Stimulated activated effector memory CD8-positive, alpha-beta T cell treated with anti-CD3 and anti-CD28 coated beads, Interleukin-12 subunit alpha, Interleukin-12 subunit beta, amount 100 ng/mL, for 72 hours (primary cell): ENCODE results near the gene C6orf47.

ENCODE experiments used
- ATAC-seq: fragments of 150-1000 bp; cut with Tn5 transposase; 2 replicates; pipeline ENCODE4 v1.10.0; 2021
- DNase-seq, 2 donors: peaks; one replicate each; pipeline ENCODE4 v3.0.0; 2021 to 2022; ENCODE audit warnings: low spot score in 2 of 2
- H3K27ac Mint-ChIP-seq: one replicate; pipeline ENCODE4 v1.8.0; 2022; ENCODE audit warnings: mild to moderate bottlenecking, mixed read lengths
- H3K36me3 Mint-ChIP-seq: one replicate; pipeline ENCODE4 v1.8.0; 2022; ENCODE audit warnings: mild to moderate bottlenecking, mixed read lengths
- H3K4me1 Mint-ChIP-seq: one replicate; pipeline ENCODE4 v1.8.0; 2022; ENCODE audit warnings: mixed read lengths
- H3K4me3 Mint-ChIP-seq: one replicate; pipeline ENCODE4 v1.8.0; 2022; ENCODE audit warnings: mild to moderate bottlenecking, mixed read lengths
- H3K9me3 Mint-ChIP-seq: one replicate; pipeline ENCODE4 v1.8.0; 2022; ENCODE audit warnings: mixed read lengths

Gene C6orf47

DNA sequence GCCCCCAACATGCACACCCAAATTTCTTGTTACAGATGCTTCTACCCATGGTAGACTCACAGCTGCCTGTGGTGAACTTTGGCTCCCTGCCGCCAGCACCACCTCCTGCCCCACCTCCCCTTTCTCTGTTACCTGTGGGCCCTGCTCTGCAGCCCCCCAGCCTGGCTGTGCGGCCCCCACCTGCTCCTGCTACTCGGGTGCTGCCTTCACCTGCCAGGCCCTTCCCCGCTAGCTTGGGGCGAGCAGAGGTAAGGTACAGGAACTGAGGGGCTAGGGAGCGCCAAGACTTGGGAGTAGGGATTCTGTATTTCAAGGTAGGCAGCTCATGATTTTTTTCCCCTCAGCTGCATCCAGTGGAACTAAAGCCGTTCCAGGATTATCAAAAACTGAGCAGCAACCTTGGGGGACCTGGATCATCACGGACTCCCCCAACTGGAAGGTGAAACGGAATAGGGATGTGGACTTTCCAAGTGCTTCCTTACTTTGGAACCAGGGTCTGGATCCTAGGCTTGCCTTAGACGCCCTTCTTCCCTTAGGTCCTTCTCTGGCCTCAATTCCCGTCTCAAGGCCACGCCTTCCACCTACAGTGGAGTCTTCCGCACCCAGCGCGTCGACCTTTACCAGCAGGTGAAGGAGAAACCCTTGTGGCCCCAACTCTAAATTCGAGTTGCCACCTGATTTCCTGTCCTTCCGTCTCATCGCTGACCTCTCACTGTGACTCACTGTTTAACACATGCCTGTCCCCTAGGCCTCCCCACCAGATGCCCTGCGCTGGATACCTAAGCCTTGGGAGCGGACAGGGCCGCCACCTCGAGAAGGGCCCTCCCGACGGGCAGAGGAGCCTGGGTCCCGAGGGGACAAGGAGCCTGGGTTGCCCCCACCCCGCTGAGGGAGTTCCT, 23.6 kb downstream of the C6orf47 start:
- DNase-seq (no peak), ATAC-seq (no peak)
- H3K9me3 Mint-ChIP-seq = no peaks in the 10 kb centered on the region
- peaks cover 100% of the 10 kb centered on the region for H3K36me3 Mint-ChIP-seq
- H3K27ac Mint-ChIP-seq = peak overlapping the region; percentile 38
- H3K4me3 Mint-ChIP-seq = no peak overlapping the region
- H3K4me1 Mint-ChIP-seq = peaks cover 23% of the 10 kb centered on the region

DNA sequence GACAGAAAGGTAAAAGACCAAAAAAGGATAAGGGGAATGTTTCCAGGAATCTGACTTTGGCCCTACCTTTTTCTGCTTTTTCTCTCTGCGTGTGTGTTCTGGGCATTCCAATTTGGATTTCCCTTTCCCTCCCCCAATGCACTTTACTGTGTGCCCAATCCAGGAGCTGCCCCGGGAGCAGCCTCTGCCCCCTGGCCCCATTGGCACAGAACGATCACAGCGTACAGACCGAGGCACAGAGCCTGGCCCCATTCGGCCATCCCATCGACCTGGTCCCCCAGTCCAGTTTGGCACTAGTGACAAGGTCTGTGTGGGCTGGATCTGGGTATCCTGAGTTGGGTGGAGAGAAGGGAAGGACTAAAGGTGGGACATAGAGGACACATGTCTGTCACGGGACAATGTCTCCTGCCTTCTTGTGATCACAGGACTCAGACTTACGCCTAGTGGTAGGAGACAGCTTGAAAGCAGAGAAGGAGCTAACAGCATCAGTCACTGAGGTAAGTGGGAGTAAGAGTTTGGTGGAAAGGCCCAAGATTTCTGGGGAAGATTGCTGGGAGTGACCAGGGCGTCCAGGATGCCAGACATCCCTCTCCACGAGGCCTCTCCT, 25.5 kb downstream of the C6orf47 start:
- ATAC-seq (no peak), DNase-seq (no peak)
- H3K36me3 Mint-ChIP-seq = peaks cover 100% of the 10 kb centered on the region
- peaks cover 21% of the 10 kb centered on the region for H3K4me1 Mint-ChIP-seq
- no peak overlapping the region for H3K4me3 Mint-ChIP-seq
- H3K27ac Mint-ChIP-seq = peak overlapping the region; percentile 38
- no peaks in the 10 kb centered on the region for H3K9me3 Mint-ChIP-seq

DNA sequence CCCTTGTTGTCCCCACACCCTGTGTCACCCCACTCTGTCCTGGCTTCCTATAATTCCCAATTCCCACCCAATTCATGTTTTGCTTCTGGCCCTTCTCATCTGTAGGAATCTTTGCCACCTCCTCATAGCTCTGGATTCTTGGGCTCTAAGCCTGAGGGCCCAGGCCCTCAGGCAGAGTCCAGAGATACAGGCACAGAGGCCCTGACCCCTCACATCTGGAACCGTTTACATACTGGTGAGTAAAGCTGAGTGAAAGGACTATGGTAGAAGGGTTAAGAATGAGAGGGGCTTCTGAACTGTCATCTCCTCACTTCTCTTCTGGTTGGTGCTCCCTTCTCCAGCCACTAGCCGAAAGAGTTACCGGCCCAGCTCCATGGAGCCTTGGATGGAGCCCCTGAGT, 26.4 kb downstream of the C6orf47 start:
- H3K36me3 Mint-ChIP-seq = peaks cover 100% of the 10 kb centered on the region
- H3K9me3 Mint-ChIP-seq = no peaks in the 10 kb centered on the region
- DNase-seq (no peak), ATAC-seq (no peak)
- peak overlapping the region; percentile 38 for H3K27ac Mint-ChIP-seq
- no peak overlapping the region for H3K4me3 Mint-ChIP-seq
- H3K4me1 Mint-ChIP-seq = peaks cover 15% of the 10 kb centered on the region

GRCh38 chr6:31633447-31633846, 27.1 kb downstream of the C6orf47 start:
- no peak for DNase-seq
- peak overlapping the region; percentile 83 for H3K27ac Mint-ChIP-seq
- no peak overlapping the region for H3K4me3 Mint-ChIP-seq
- peaks cover 15% of the 10 kb centered on the region for H3K4me1 Mint-ChIP-seq
- H3K9me3 Mint-ChIP-seq = no peaks in the 10 kb centered on the region
- H3K36me3 Mint-ChIP-seq = peaks cover 100% of the 10 kb centered on the region
- no peak for ATAC-seq

- no peaks in the 10 kb centered on the region for H3K9me3 Mint-ChIP-seq
- H3K27ac Mint-ChIP-seq = peak overlapping the region; percentile 83
- H3K4me3 Mint-ChIP-seq = no peak overlapping the region
- H3K4me1 Mint-ChIP-seq = peaks cover 23% of the 10 kb centered on the region
- peaks cover 100% of the 10 kb centered on the region for H3K36me3 Mint-ChIP-seq
- no peak for DNase-seq
- no peak for ATAC-seq
Observed at GRCh38 chr6:31632279-31632946, 28.2 kb downstream of the C6orf47 start.

GRCh38 chr6:31631681-31632278, 28.8 kb downstream of the C6orf47 start:
- no peak overlapping the region for H3K4me3 Mint-ChIP-seq
- H3K27ac Mint-ChIP-seq = peak overlapping the region; percentile 83
- ATAC-seq (no peak), DNase-seq (no peak)
- no peaks in the 10 kb centered on the region for H3K9me3 Mint-ChIP-seq
- peaks cover 29% of the 10 kb centered on the region for H3K4me1 Mint-ChIP-seq
- H3K36me3 Mint-ChIP-seq = peaks cover 100% of the 10 kb centered on the region

- H3K36me3 Mint-ChIP-seq = peaks cover 100% of the 10 kb centered on the region
- peaks cover 33% of the 10 kb centered on the region for H3K4me1 Mint-ChIP-seq
- H3K4me3 Mint-ChIP-seq = no peak overlapping the region
- ATAC-seq (no peak), DNase-seq (no peak)
- H3K27ac Mint-ChIP-seq = peak overlapping the region; percentile 83
- no peaks in the 10 kb centered on the region for H3K9me3 Mint-ChIP-seq
Observed at GRCh38 chr6:31631209-31631608, 29.4 kb downstream of the C6orf47 start.

DNA sequence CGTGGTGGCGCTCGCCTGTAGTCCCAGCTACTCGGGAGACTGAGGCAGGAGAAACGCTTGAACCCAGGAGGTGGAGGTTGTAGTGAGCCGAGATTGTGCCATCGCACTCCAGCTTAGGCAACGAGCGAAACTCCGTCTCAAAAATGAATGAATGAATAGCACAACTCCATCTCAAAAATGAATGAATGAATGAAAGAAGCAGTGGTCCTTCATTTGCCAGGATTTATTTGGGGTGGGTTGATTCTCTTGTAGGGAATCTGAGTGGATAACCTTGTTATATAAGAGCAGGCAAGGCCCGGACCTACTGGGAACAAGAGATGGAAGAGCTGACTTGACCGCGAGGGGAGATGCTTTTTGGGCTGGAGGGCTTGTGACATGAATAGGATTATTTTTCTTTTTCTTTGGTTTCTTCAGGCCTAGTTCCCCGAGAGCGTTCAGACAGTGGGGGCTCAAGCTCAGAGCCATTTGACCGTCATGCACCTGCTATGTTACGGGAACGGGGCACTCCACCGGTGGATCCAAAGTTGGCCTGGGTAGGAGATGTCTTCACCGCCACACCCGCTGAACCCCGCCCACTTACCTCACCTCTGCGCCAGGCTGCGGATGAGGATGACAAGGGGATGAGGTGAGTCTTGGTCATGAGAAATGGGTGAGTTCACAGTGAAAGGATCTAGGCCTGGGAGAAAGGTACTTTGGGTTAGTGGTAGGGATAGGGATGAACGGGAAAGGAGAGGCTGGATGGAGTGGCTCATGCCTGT, 30.2 kb downstream of the C6orf47 start:
- H3K27ac Mint-ChIP-seq = peak overlapping the region; percentile 1
- DNase-seq = no peak
- H3K36me3 Mint-ChIP-seq = peaks cover 100% of the 10 kb centered on the region
- H3K4me1 Mint-ChIP-seq = peaks cover 35% of the 10 kb centered on the region
- ATAC-seq = no peak
- no peaks in the 10 kb centered on the region for H3K9me3 Mint-ChIP-seq
- no peak overlapping the region for H3K4me3 Mint-ChIP-seq

- Mint-ChIP-seq H3K36me3 (peaks cover 100% of the 10 kb centered on the region), H3K4me3 (no peak overlapping the region), H3K9me3 (no peaks in the 10 kb centered on the region), H3K4me1 (peaks cover 33% of the 10 kb centered on the region), H3K27ac (no peak overlapping the region)
- DNase-seq = no peak
- ATAC-seq = no peak
Observed at GRCh38 chr6:31629014-31629413, 31.6 kb downstream of the C6orf47 start.

GRCh38 chr6:31627690-31628287, 32.8 kb downstream of the C6orf47 start:
- no peak for DNase-seq
- peaks cover 24% of the 10 kb centered on the region for H3K4me1 Mint-ChIP-seq
- peaks cover 100% of the 10 kb centered on the region for H3K36me3 Mint-ChIP-seq
- H3K9me3 Mint-ChIP-seq = no peaks in the 10 kb centered on the region
- peak overlapping the region; percentile 82 for H3K27ac Mint-ChIP-seq
- ATAC-seq = no peak
- H3K4me3 Mint-ChIP-seq = no peak overlapping the region

DNA sequence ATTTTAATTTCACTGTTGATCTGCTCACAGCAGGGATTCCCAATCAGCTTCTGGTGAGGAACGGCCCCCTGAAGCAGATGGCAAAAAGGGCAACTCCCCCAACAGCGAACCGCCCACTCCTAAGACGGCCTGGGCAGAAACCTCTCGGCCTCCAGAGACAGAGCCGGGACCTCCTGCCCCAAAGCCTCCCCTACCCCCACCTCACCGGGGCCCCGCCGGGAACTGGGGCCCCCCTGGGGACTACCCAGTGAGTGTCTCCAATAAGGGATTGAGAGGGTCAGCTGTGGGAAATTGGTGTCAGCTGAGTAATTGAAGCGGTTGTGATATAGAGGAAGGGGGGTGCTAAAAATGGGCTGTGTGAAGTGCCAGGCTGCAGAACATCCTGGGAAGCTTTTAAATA, 33.6 kb downstream of the C6orf47 start:
- peak overlapping the region; percentile 82 for H3K27ac Mint-ChIP-seq
- DNase-seq = no peak
- peaks cover 100% of the 10 kb centered on the region for H3K36me3 Mint-ChIP-seq

DNA sequence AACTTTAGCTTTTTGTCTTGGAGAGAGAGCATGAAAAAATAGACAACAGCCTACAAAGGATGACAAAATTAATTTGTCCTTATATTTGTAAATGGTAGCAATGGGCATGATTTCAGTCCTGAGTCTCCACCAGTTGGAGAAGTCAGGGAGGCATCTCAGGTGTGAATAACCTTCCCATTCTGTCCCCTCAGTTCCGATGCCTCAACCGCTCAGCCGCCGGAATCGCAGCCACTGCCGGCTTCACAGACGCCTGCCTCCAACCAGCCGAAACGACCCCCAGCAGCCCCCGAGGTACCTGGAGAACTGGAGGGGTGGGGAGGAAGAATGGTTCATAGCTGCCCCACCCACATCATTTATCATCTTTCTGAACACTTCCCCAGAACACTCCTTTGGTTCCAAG, 36.5 kb downstream of the C6orf47 start:
- H3K4me3 Mint-ChIP-seq = no peak overlapping the region
- peaks cover 38% of the 10 kb centered on the region for H3K4me1 Mint-ChIP-seq
- H3K27ac Mint-ChIP-seq = peak overlapping the region; percentile 51
- DNase-seq = no peak
- H3K9me3 Mint-ChIP-seq = no peaks in the 10 kb centered on the region
- no peak for ATAC-seq
- H3K36me3 Mint-ChIP-seq = peaks cover 94% of the 10 kb centered on the region

More for the DNA sequence above, 33.6 kb downstream of the C6orf47 start:
- no peak for ATAC-seq
- H3K4me3 Mint-ChIP-seq = no peak overlapping the region
- peaks cover 29% of the 10 kb centered on the region for H3K4me1 Mint-ChIP-seq
- no peaks in the 10 kb centered on the region for H3K9me3 Mint-ChIP-seq

DNA sequence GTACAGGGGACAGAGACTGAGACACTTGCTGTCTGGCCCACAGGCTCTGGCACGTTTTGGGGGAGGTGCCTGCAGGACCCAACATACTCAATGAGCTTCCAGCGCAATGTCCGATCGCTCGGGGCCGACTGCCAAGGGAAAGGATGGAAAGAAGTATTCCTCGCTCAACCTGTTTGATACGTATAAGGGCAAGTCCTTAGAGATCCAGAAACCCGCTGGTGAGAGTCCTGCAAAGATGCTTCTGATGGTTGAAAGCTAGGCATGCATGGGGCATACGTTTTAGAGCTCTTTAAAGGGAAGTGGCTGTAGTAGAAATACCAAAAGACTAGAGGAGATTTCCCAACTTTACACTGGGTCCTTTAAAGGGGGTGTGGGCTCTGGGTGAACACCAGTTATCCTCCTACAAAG, 37.9 kb downstream of the C6orf47 start:
- DNase-seq = no peak
- Mint-ChIP-seq H3K27ac (peak overlapping the region; percentile 96), H3K4me1 (peaks cover 33% of the 10 kb centered on the region), H3K9me3 (no peaks in the 10 kb centered on the region), H3K36me3 (peaks cover 80% of the 10 kb centered on the region), H3K4me3 (peak overlapping the region; percentile 82)
- no peak for ATAC-seq

DNA sequence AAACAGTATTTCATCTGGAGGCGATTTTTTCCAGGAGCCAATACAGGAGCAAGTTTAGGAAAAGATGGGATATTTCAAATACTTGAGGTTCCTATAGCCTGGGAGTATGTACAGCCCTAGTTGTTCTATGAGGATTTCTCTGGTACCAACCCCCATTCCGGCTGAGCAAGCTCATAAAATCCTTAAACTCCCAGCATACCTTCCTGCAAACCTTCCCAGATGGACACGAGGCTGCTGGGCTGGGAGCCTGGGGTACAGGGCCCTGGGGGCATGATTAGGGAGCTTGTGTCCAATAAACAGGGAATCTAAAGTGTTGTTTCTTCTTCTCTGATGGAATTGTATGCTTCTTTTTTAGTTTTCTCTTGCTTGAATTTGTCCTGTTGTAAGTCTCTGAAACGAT, 38.6 kb downstream of the C6orf47 start:
- no peak for DNase-seq
- H3K4me3 Mint-ChIP-seq = peak overlapping the region; percentile 82
- peaks cover 73% of the 10 kb centered on the region for H3K36me3 Mint-ChIP-seq
- peaks cover 26% of the 10 kb centered on the region for H3K4me1 Mint-ChIP-seq
- no peaks in the 10 kb centered on the region for H3K9me3 Mint-ChIP-seq
- no peak for ATAC-seq
- peak overlapping the region; percentile 96 for H3K27ac Mint-ChIP-seq
